HG02759 (cell line): Measurements from ENCODE around the gene ALG6.
"Not testable (repeated sequence)": the region's sequence is repeated elsewhere in the genome, so short reads cannot be mapped to it uniquely, and the experiment has no call there.

Source experiments
- ATAC-seq: cut with Tn5 transposase; IDR thresholded peaks from one replicate; pipeline ENCODE4 v1.9.1; 2021; ENCODE audit warnings: mild to moderate bottlenecking, moderate library complexity; ENCODE audit not compliant: unreplicated experiment

Gene ALG6

GRCh38 chr1:63411066-63411465 is 43.6 kb downstream of the ALG6 start:
- ATAC-seq: no peak

- ATAC-seq: no peak
Observed at GRCh38 chr1:63413394-63413793, 46.0 kb downstream of the ALG6 start.

- ATAC-seq: no peak
Observed at GRCh38 chr1:63414691-63415365, 47.4 kb downstream of the ALG6 start.

DNA sequence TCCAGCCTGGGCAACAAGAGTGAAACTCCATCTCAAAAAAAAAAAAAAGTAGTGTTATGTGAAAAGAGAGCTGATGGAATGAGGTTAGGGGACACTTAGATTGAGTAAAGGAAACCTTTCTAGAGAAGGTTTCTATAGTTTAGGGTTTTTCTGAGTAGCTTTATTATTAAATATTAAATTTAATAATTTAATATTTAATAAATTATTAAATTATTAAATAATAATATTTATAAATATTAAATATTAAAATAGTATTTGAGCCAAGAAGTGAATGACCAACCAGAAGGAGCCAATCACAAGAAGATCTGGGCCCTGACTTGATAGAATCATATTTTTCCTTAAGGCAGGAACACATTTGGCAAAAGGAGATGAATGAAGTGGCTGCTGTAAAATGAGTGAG is 50.7 kb downstream of the ALG6 start:
- ATAC-seq: no peak

DNA sequence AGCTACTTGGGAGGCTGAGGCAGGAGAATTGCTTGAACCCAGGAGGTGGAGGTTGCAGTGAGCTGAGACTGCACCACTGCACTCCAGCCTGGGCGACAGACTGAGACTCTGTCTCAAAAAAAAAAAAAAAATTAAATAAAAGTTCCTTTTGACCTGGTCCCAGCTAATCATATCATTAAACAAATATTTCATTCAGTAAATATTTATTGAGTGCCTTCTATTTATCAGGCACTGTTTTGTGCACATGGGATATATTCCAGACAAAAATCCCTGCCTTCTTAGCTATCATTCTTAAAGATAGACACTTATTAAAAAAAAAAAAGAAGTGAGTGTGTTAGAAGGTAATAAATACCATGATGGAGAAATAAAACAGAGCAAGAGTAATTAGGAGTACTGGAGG is 53.3 kb downstream of the ALG6 start:
- not testable (repeated sequence) for ATAC-seq

DNA sequence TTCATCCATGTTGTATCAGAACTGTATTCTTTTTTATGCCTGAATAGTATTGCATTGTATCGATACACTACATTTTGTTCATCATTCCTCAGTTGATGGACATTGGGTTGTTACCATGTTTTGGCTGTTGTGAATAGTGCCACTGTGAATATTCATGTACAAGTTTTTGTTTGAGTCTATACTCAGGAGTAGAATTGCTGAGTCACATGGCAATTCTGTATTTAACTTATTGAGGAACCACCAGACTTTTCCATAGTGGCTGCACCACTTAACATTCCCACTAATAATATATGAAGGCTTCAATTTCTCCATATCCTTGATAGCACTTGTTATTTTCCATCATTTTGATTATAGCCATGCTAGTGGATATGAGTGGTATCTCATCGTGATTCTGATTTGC is 56.2 kb downstream of the ALG6 start:
- no peak for ATAC-seq

- ATAC-seq: no peak
Observed at GRCh38 chr1:63428815-63429214, 61.4 kb downstream of the ALG6 start.

- ATAC-seq: no peak
Observed at GRCh38 chr1:63429281-63429680, 61.9 kb downstream of the ALG6 start.

- ATAC-seq: no peak
Observed at GRCh38 chr1:63435161-63435560, 67.7 kb downstream of the ALG6 start.

- peak; percentile 10 for ATAC-seq
Observed at GRCh38 chr1:63442141-63442475, 74.7 kb downstream of the ALG6 start.

- ATAC-seq: no peak
Observed at GRCh38 chr1:63448731-63449246, 81.4 kb downstream of the ALG6 start.

DNA sequence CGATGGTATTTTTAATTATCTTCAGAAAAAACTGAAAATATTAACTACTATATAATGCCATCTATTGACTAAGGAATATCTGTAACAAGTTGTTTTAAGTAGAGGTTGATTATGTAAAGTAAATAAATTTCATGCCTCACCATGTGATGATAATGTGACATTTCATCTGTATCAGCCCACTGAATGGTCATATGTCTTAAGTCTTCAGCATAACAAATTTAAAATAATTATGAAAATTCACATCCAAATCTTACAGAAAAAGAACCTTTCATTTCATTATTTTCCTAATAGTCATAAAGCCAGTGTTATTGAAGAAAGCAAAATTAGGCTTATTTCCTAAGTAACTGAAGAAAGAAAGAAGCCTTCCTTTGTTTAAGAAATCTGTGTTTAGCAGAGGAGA is 83.0 kb downstream of the ALG6 start:
- no peak for ATAC-seq

DNA sequence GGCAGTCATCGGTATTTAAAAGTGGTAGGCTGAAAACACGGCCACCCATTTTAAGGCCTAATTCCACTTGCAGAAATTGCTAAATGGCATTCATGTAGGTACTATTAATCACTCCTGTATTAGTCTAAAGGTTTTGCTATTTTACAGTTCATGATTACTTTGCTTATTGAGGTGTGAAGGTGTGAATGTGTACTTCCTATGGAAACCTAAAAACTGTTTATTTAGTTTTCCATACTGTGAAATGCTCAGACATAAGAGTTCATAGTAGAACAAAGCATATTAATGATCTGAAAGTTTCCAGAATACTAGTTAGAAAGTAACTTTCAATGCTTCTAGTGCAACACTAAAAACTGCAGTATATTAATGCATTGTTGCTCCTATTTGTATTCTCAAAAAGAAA is 85.8 kb downstream of the ALG6 start:
- ATAC-seq: no peak

DNA sequence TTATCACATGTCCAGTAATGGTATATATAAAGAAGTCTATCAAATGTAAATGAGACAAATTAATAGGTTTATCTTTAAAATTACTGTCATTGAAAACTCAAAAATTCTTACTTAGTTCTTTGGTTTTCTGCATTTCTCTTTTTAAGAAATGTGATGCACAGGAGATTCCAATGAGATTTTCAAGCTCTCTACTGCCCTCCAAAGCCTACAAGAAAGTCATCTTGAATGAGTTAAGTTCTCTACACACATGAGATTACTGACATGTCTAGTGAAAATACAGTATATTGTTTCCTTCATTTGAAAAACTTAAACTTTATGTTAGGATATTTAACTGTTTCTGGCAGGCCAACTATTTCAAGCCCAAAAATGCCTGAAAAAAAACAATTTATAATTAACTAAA is 86.8 kb downstream of the ALG6 start:
- no peak for ATAC-seq

DNA sequence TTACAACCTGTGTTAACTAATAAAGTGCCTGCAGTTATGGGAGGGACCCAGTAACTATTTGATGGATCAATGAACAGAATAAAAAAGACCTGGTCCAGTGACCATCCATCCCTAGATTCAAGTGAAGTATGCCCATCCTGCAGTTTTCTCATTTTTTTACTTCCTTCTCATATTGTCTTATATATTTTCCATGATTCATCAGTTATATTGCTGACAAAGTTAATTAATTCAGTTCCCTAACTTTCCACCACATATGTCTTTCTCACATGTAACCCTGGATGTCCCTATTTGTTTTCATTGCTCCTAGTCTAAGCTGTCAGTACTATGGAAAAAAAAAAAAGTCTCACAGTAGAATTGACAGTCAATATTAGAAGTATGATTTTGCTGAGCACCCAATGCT is 91.3 kb downstream of the ALG6 start:
- ATAC-seq: no peak

GRCh38 chr1:63461661-63462230 is 94.3 kb downstream of the ALG6 start:
- no peak for ATAC-seq

DNA sequence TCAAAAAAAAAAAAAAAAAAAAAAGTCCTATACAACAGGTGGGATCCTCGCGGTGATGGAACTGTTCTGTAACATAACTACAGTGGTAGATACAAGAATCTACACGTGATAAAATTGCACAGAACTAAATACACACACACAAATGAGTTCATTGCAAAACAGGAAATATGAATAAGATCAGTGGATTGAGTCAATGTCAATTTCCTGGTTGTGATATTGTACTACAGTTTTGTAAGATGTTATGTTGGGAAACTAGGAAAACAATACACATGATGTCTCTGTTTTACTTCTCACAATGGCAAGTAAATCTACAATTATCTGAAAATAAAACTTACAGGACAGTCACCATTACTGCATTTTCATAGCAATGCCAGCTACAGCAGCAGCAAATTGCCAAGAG is 95.8 kb downstream of the ALG6 start:
- no peak for ATAC-seq

DNA sequence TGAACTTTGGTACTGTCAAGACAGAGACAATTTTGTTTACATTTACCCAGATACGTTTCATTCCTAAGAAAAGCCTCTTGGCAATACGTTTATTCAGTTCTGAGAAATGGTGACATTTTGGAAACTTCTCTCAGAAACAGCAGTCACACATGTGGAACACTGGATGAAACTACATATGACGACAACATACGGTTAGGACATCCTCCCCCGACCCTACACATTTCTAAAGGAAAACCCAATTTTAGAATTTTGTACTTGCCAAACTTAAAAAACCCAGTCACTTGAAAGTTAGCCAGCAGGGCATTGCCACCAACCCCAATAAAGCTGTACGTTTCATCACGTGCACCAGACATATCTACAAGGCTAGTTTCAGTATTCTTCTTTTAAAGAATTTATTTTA is 98.8 kb downstream of the ALG6 start:
- ATAC-seq: no peak

GRCh38 chr1:63466759-63467158 is 99.3 kb downstream of the ALG6 start:
- ATAC-seq: no peak

GRCh38 chr1:63468683-63469082 is 101.3 kb downstream of the ALG6 start:
- ATAC-seq: not testable (repeated sequence)

DNA sequence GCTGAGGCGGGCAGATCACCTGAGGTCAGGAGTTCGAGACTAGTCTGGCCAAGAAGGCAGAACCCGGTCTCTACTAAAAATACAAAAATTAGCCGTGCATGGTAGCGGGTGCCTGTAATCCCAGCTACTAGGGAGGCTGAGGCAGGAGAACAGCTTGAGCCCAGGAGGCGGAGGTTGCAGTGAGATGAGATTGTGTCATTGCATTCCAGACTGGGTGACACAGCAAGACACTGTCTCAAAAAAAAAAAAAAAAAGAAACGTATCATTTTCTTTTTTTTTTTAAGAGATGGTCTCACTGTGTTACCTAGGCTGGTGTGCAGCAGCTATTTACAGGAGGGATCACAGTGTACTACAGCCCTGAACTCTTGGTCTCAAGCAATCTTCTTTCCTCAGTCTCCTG is 108.3 kb downstream of the ALG6 start:
- no peak for ATAC-seq

DNA sequence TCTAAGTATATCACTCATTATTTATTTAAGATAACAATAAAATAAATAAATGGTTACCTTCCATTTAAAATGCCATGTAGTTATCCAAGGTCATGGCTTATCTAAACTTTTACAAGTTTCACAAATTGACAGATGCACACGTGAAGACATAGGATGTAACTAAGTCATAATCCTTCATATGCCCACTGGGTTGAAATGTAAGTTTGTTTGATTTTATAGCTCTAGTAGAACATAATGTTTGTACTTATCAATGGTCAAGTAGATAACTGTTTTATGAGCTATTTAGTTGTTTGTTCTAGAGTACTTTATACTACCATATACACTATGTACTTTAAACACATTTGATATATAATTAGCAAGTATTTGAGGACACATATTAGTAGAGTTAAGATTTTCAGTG is 112.6 kb downstream of the ALG6 start:
- no peak for ATAC-seq

DNA sequence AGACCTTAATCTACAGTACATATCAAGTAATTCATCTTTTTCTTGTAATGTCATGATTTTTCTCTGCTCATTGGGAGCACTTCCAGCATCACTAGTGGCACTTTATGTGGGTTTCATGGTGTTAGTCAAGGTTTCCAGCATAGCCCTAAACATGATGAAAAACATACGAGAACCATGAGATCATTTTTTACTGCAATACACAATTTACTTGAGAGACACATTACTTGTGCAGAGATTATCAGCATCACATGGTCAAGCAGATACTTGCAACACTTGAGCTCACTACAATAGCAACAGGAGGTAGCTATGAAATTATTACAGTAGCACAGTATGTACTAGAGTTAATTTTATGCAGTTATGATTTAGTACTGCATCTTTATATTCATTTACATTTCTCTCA is 119.2 kb downstream of the ALG6 start:
- no peak for ATAC-seq
